HS-27A (cell line): ENCODE results near the gene ATRNL1.

Experiments used
- DNase-seq: peaks from one replicate; pipeline ENCODE4 v3.0.0-alpha.2; 2012; ENCODE audit warnings: low read depth, missing footprints

Gene ATRNL1

DNA sequence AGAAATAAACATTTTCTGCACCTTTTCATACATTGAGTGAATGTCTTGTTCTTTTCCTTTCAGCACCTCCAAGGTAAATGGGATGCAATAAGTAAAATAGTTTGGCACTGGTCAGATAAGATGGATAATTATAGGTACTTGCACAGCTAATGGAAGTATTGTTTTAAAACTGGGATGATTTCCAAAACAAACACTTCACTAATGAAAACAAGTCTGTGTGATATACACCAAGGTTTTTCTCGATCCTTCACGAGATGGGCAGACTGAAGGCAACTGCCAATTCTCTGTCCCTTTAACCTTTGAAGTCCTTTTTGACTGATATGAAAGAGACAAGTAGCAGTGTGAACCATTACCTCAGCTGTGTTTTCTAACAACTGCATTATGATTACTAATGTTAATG lies 756.0 kb downstream of the ATRNL1 start:
- no peak for DNase-seq

DNA sequence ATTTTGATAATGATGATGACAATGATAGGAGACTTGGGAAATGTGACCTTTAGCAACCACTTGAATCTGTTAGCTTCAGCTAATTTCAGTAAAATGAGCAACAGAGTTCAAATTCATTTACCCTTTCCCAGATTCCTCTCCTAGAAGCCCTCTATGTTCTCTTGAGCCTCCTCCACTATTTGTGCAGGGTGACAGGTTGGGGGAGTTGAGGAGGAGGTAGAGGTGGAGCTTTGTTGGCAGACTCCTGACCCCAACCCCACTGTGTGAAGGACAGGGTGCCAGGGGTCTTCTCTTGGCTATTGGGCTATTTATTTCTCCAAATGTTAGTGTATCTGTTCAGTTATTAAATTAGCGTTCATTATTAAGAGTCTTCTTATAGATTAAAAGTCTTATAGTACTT lies 757.5 kb downstream of the ATRNL1 start:
- no peak for DNase-seq

DNA sequence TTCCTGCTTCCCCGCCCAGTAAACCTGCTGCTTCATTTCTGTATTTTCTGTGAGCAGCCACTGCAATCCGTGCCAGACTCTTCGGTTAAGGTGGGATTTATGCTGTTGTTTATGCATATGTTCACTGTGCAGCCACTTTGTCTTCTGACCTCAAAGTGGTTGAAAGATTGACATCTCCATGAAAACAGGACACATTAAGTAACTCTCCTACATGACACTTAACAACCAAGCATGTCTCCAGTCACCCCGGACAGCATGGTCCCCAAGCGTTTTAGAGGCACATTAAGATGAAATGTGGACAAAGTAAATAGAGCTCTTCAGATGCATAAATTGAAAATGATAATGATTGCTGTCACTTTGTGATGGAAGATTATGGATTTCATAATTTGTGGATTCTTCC lies 758.5 kb downstream of the ATRNL1 start:
- no peak for DNase-seq

DNA sequence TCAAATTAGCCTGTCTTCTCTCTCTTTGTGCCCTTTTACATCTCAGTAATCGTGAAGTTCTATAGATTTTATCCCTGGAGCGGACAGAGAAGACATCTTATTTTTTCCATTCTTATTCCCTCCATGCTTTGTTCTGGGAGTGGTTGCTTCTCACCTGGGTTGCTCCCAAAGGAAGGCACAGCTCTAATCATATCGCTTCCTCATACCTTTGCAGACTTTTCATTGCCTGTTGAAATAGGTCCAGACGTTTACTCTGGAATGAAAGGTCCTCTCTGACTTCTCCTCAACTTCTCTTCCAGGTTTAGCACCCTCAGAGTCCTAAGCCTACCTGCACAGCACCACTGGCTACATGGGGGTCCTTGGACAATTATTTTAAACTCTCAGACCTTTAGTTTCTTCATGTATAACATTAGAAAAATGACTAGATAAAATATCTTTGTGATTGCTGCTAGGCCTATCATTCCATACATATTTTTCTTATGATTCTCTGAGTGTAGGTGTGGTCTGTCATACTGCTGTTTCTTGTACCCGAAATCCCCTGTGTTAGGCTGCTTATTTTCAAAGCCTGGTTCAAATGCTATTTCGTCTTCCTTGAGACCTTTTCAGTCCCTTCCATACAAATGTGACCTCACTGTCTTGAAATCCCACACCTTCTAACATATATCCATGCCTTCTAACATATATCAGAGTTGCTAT lies 761.7 kb downstream of the ATRNL1 start:
- peak; percentile 15 for DNase-seq

DNA sequence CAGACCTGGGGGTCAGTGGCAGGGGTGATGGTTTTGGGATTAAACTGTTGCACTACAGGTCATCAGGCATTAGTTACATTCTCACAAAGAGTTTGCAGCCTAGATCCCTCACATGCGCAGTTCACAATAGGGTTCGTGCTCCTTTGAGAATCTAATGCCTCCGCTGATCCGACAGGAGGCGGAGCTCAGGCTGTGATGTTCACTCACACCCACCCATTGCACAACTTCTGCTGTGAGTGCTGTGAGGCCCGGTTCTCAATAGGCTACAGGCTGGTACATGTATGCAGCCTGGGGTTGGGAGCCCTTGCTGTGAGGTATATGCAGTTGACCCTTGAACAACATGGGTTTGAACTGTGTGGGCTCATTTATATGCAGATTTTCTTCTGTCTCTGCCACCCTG lies 763.4 kb downstream of the ATRNL1 start:
- DNase-seq = no peak

DNA sequence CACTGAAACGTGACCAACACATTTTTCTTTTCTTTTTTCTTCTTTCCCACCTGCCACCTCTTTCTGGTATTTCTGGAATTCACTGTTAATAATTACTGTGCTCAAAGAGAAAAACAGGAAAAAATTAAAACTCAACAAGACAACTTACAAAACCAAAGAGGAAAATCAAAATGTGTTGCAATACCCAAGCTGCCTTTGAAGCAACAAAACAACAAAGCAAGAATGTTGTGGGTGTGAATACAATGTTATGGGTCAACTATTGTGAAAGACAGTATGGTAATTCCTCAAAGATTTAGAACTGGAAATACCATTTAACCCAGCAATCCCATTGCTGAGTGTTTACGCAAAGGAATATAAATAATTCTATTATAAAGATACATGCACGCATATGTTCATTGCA lies 764.7 kb downstream of the ATRNL1 start:
- no peak for DNase-seq

DNA sequence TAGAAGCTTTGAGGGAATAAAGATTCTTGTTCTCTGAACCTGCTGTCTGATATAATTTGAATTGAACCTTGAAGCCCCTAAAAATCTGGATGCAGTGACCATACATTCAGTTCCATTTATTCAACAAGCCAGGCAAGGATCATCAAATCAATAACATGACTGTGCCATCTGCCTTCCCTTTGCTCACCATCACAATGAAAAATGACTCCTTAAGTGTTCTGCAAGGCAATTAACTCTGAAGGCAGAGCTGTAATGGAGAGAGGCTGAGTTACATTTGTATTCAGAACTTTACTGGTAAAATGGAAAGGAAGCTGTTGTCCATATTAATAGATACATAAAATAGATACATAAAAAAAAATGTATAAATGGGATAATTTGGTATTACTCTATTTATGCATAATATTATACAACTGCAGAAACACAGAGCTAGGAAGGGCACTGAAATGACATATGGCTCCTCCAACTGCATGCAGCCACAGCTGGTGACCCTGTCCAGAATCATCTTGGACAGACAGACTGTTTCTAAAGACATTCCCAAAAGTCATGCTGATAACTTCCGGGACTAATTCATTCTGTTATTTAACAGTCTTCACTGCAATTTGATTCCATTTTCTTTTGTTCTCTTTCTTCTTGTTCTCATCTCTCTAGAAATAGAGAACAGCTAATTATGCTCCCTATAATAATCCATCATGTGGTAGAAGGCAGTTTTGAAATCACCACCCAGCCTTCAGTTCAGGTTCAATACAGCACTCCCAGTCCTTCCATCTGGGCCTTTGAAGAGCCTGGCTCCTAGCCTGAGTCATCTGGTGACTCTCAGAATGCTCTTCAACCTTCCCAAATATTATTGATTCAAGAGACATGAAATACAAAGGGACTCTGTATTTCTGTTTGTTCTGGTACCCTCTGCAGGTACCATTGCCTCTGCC lies 767.3 kb downstream of the ATRNL1 start:
- no peak for DNase-seq

DNA sequence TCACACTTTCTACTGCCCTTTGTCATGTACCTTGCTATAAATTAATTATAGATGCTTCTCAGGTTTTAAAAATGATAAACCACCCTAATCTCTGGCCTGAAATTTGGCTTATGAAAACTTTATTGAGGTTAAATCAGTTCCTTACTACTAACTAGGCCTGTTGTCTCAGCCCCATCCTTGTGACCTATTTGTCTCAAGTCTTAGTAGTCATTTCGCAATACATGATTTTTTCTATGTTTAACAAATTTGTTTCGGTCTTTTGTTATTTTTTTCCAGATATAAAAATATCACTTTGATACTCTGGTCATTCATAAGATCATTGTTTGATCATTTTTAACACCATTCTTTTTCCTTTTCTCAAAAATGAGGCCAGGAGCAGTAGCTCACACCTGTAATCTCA lies 768.3 kb downstream of the ATRNL1 start:
- no peak for DNase-seq

DNA sequence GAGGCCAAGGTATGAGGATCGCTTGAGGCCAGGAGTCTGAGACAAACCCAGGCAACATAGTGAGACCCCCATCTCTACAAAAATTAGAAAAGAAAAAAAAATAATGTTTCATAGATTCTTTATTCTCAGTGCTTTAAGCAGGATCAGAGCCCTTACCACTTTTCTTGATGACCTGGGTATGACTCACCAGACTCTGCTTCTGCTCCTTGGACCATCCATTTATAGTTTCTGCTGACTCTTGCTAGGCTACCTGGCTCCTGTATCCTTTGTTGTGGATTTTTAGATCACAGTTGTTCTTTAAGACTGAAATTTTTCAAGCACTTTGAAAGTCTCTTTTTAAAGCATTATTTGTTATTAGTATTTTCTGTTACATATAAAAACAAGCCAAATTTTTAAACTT lies 768.7 kb downstream of the ATRNL1 start:
- DNase-seq = peak; percentile 14

DNA sequence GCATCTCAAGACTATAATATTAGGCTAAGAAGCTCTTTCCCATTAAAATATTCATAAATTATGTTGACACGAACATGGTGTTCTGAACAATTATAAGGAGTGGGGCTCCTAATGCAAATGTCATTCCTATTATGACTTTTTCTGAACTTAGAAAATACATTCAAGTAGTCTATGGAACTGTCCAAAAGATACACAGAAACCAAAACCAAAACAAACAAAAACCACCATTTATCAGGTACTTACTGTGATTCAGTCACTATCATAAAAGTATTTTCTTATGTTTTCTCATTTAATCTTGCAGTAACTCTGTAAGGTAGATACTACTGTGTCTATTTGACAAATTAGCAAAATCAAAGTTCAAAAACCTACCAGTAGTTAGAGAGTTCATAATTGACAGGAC lies 773.0 kb downstream of the ATRNL1 start:
- no peak for DNase-seq

DNA sequence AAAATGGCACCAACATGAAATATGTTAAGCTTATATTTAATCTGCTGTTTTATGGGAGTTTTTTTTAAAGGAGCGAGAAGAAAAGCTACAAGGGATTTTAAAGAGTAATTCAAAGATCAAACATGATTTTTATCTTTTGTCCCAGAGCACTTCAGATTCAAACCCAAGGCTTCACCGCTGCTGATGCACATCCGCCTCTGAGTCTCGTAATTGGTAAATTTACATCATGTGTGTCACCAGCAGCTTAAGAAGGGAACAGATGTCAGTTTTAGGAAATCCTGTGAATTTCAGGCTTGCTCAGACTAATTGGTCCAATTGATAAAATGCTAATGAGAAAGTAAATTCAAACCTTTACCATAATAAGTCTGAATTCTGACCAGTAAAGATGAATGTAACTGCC lies 773.5 kb downstream of the ATRNL1 start:
- DNase-seq = no peak

DNA sequence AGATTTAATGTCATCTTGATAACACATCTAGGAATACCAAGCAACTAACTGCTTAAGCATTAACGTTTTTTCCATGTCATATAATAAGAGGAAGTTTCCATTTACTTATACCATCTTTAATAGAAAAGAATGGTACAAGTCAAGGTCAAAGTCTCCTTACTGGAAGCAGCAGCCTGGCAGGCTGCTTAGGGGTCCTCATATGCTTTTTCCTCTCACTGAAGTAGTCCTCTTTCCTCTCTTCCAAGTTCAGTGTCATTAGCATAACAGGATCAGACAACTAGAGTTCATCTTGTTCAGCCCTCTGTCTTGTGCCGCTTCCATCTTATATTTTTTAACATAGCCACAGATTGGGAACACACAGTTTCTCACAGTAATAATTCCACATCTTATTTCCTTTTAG lies 774.1 kb downstream of the ATRNL1 start:
- DNase-seq = no peak

DNA sequence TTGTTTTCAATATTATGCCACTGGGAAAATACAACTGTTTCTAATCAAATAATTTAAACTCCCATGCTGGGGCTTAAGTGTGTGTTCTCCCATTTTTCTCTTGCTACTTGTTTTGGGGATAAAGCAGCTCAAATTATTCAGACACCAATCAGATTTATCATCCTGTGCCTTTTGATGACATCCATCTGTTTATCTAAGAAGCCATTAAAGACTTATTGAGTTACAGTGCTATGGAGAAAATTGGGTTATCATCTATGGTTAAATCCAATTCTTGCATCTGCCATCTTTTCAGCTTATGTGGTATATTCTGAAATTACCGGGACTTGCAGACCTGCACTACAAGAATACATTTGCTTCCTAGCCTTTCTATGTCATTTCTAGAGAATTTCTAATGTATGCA lies 778.7 kb downstream of the ATRNL1 start:
- DNase-seq = no peak

DNA sequence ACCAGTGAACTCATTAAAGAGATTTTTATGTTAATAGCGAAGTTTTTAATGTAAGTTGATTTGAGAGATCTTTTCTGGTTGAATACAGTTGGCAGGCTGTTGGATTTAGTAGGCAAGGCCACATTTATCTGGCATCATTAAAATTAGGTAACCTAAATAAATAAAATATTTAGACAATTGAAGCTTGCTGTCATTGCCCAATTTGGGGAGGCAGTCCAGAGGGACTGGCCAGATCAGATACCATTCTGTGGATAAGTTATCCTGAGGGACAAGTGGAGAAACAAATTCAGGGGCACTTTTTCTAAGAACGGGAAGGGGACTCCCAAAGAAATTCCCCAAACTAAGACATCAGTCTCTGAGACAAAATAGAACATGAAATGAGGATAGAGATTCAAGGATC lies 782.0 kb downstream of the ATRNL1 start:
- no peak for DNase-seq

DNA sequence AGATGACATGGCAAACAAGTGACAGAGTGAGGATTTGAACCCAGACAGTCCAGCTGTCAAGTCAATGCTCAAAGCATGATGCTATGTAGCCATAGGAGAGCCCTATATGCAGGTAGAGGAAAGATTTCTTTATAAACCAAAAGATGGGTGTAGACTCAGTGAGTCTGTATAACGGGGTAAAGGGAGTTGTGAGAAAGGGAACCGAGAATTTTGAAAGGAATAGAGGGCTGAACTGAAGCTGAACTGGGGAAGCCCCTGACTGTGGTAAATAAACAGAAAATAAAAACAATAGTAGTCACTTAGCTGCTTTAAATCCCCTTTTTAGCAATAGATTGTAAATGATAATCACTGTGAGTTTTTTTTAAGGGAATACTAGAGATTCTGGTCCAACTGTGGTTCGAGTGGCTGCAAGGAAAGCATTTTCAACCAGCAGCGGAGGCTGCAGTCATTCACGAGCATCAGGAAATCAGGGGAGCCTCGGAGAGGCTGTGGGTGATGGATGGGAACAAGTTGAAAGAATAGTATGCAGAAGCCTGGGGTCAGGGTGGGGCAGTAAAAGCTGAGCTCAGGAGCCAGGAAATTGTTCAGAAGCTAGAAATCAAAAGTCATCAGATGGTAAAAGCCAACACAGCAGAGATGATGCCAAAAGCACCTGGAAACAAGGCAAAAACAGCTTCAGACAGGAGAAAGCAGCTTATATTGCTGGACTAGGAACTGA lies 786.4 kb downstream of the ATRNL1 start:
- no peak for DNase-seq

DNA sequence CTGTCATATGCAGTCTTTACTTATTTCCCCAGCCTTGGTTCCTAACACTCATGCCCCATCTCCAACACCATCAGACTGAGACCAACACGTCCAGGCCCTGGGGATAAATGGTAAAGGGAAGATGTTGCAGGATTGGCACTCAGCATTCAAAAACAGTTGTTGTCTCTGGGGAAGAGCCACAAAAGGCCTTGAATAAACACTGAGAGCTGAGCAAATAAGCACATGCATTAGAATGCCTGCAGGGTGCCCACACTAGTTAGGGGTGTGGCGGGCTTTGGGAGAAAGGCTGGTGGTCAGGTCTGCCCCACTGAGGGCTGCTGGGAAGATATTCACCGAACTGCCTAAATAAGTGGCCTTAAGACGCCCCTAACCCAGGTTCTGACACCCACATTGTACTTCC lies 788.9 kb downstream of the ATRNL1 start:
- DNase-seq = no peak

DNA sequence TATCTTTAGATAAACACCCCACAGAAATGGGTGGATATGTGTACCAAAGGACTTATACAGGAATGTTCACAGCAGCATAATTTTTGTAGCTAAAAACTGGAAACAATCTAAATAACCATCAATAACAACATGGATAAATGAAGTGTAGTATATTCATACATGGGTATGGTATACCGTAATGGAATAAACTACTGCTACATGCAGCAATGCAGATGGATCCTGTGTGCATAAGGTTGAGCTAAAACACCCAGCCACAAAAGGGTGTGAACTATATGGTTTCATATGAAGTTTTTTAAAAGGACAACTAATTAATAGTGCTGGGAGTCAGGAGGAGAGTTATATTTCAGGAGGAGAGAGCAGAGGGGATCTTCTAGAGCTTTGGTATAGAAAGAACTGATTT lies 790.2 kb downstream of the ATRNL1 start:
- DNase-seq = no peak

DNA sequence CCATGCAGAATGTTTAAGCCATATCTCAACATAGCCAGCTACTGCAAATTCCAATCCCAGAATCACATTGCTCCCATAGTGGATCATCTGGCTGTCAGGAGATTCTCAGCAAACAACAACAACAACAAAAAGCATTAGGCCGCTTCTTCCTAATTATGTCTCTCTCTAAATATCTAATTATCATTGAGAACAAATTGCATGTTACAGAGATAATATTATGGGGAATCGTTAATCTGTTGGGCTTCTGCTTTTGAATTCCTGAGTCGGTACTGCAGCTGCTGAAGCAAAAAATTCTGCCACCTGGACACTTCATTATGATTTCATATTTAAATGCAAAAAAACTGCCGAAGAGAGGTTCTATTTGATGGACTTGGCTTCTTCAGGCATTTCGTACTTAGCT lies 791.2 kb downstream of the ATRNL1 start:
- DNase-seq = no peak

DNA sequence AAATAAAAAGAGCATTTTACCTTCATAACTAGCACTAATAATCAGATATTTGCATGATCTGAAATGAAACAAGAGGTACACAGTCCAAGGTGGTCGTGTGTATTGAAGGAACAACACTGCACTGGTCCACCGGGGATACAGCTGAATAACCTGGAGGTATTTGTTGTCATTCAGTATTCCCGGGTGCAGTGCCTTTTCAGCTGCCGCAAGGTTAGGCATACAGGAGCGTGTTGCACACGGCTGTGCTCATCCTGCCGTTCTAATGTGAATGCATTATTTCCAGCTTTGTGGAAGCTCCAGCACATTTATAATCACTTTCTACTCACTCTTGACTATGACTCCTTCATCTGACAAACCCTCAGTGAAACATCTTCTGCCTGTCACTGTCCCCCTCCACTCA lies 802.0 kb downstream of the ATRNL1 start:
- no peak for DNase-seq

DNA sequence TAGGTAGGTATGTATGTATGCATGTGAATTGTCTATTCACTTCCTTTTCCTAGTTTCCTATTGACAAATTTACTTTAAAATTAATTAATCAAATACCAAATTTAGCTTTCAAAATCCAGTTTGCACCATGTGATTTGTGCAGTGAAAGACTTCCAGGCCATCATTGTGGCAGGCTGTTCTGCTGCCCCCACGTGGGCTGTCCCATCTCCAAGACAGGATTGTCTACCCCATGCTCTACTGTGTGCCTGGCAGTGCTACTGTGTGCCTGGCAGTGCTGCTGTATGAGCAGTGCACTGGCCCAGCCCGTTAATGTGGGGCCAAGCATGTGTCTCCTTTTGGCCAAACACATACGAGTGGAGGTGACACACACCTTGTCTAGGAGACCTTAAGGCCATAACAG lies 805.1 kb downstream of the ATRNL1 start:
- no peak for DNase-seq

DNA sequence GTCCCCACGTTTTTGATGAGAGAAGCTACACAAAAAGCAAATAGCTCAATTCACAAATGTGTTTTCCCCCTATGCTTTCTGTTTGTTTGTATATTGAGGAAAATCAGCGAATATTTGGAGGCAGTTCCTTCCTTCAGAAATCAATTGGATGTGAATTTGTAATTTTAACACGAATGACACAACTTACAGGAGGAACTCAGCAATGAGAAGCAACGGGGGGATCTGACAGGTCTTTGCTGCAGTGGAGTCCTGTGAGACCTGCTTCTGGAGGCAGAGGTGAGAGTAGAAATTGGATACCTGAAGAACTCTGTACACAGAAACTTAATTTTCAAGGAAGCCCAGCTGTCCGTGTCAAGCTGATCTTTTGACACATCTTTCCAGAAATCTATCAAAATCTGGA lies 809.4 kb downstream of the ATRNL1 start:
- DNase-seq = no peak

DNA sequence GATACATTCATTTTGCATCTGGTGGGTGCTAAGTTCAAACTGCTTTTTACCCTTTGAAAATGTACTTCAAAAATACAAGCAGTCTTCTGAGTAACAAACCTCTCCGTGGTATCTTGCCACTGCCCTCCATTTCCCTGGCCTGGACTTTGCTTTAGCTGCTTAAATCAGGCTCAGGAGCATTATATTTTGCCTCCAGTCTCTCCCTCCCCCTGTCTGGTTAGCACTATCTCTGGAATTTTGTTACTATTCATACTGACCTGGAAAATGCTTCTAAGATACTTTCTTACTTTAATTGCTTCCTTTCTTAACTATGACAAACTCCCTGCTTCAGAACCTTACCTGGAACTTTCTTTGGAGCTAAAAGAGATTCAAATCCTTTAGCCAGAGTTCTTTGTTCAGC lies 810.0 kb downstream of the ATRNL1 start:
- DNase-seq = no peak

DNA sequence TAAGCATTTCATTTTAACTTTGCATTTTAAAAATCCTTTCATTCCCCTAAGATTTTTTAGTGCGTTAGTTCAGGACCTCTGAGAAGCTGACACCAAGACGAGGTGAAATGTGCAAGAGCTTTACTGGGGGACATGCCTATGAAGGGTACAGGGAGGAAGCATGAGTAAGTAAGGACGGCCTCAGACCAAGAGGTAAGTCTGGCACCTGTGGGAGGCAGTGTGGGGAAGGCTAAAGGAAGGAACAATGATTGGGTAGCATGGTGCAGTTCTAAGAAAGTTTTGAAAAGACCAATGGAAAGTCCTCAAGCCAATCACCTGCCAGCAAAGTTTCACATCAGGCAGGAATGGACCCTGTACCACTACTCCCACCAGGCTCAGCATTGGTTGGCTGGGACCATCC lies 810.7 kb downstream of the ATRNL1 start:
- no peak for DNase-seq
